GM18861 (cell line): ENCODE data around the gene PXMP4.

ENCODE experiments used
- ATAC-seq: cut with Tn5 transposase; IDR thresholded peaks from one replicate; pipeline ENCODE4 v1.9.1; 2021; ENCODE audit not compliant: unreplicated experiment

PXMP4 gene

GRCh38 chr20:33685328-33686099 lies 34.6 kb downstream of the PXMP4 start:
- ATAC-seq: peak; percentile 34

- no peak for ATAC-seq
These were observed 35.4 kb downstream of the PXMP4 start for GRCh38 chr20:33684533-33685327.

GRCh38 chr20:33681728-33682353 lies 38.3 kb downstream of the PXMP4 start:
- no peak for ATAC-seq

DNA sequence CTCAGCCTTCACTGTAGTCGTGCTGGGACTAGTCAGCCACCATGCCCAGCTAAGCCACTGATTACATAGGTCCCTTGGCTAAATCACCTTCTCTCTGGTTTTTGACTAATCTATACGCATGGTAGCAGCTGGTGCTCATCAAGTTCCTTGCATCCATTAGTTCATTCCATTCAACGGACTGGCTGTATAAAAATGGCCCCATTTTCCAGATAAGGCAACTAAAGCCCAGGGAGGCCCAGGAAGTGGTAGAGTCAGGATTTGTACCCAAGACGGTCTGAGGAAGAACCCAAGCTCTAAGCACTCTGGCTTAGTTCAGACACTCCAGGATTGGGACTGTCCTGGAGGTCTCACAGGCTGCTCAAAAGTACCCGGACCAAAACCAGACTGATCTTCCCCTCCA lies 38.8 kb downstream of the PXMP4 start:
- ATAC-seq: no peak

DNA sequence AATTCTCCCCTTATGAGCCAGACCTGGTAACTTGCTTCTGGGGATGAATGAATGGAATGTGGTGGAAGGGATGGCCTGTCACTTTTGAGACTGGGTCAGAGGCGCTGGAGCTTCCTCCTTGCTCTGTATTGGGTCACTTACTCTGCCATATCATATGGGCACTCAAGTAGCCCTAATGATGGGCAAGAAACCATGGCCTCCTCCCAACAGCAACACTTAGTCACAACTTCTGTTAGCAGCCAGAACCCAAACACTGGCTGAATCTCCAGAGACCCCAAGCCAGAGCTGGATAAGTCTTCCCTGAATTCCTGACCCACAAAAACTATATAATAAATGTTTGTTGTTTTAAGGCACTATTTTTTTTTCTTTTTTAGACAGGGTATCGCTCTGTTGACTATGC lies 39.4 kb downstream of the PXMP4 start:
- no peak for ATAC-seq

DNA sequence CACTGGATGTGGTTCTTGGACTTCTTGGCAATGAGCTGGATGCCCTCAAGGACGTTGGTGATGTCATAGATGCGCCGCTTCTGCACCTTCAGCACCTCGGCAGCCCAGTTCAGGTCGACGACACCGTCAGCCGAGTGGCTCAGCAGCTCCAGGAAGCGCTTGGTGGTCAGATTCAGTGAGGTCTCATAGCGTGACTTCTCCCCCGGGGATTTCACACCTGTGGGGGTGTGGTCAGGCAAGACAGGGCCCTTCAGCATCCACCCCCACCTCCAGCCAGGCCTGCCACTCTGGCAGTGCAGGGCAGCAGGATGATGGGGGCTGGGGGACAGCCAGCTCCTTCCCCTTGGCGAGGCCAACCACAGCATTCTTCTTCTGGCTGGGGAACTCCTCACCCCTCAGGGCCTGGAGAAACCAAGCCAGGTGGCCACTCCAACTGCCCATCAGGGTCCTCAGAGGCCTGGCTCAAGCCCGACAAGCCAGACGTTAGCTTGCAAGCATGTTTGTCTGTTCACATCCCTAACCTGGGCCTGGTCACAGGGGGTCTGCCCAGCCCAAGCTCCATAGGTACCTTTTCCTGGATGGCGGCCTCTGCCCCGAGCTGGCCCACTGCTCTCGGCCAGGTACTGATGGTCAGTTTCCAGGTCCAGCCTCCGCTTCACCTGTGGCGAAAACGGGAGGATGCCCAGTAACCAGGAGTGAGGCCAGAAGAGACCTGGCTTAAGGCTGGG lies 40.2 kb downstream of the PXMP4 start:
- peak; percentile 59 for ATAC-seq

GRCh38 chr20:33677991-33678702 lies 42.0 kb downstream of the PXMP4 start:
- no peak for ATAC-seq

DNA sequence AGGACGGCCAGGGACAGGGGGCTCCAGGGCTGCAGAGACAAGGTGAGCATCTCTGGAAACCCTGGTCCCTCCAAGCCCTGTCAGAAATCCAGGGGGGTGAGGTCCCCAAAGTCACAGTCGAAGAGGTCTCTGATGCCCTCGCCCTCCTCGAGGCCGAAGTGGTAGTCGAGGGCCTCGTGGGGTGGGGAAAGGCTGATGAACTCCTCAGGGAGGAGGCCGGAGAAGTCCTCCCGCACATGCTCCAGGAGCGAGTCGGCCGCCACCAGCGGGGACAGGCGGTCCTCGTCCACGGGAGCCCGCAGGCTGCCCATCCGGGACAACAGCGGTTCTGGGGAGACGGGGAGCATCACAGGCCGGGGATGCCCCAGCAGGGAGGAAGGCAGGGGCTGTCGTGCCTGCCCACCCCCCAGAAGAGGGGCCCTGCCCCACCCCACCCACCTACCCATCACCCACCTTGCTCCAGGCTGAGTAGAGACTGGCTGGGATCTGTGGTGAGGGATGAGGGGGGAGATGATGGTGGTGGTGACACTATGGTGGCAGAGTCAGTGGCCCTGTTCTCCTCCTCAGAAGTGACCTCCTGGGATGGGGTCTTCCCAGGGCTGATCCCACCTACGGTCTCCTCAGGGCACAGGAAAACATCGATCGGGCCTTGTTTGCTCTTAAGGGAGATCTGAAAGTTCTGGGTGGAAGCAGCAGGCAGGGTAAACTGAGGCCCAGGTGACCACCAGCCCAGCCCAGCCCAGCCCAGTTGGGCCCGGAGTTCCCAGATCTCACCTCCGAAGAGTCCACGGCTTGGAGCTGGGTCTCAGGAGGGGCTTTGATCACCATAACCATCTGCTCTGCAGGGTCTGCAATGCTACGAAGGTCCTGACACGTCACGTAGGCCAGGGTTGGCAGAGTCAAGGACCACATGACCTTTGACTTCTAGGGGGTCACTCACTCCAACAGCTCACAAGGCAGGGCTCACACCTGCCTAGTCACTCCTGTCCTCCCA lies 43.2 kb downstream of the PXMP4 start:
- ATAC-seq: no peak

GRCh38 chr20:33676121-33676520 lies 44.0 kb downstream of the PXMP4 start:
- no peak for ATAC-seq

DNA sequence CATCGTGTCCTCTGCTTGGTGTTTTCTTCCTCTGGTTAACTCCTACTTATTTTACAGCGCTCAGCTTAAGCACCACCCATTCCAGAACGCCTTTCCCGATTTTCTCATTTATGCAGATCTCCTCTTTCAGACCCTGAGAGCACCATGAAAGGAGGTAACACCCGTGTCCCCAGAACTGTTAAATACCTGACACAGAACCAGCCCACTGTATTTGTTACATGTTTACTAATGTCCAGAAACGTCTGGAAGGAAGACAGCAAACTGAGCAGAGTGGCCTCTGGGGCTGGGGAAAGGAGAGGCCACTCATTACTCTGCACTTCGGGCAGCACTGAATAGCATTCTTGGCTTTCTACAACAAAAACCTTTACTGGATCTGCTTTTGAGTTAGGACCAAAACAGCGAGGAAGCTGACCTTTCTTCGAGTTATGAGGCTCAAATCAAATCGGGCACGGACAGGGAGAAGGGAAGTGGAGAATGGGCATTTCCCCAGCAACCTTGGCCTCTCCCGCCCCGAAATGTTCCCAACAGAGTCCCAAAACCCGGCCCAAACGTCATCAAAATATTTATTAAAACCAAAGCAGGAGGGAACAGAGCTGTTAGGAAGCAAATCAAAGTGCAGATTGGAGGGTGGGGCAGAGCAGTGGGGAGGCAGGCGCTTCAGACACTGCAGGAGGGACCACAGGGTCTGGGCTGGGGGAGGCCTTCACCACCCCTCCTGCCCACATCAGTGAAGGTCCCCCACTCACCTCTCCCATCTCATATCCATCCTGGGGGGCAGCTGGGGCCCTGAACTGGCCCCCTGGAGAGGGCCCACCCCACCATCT lies 44.8 kb downstream of the PXMP4 start:
- ATAC-seq: no peak

DNA sequence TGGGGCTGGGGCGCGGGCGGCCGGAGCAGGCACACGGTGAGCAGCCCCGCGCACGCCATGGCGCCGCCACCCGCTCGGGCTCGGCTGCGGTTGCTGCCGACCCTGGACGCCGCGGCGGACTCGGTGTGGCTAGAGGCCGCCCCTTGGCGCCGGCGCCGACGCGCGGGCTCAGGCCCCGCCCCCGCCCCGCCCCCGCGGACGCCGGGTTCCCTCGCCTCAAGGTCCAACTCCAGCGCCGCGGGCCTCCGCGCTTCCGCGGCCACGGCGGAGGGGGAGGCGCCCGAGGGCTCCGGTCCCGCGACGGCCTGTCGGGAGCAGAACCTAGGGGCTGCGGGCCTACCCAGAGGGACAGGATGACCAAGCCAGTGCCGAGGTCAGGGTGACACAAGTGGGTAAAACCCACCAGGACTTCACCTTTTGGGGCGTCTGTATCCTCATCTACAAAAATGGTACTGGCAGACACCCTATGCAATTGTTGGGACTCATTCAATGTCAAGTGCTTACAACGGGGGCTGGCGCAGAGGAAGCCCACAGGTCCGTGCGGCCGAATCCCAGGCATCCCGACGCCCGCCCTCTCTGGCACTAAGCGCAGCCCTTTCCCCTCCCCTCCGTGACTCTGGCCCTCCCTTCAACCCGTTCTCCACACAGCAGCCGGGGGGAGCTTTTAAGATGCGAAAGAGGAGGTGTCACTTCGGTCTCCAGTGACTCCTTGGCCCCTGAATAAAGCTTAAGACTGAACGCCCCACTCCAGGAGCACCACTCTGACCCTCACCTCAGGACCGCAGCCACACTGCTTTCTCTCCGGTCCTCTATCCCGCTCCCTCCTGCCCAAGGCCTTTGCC lies 45.6 kb downstream of the PXMP4 start, which contains the start of gene NECAB3:
Gene NECAB3, minus strand, starts transcription at position 135 of the 842 bp plus-strand sequence. Its CDS starts 76 bp downstream, at position 59.
- no peak for ATAC-seq

DNA sequence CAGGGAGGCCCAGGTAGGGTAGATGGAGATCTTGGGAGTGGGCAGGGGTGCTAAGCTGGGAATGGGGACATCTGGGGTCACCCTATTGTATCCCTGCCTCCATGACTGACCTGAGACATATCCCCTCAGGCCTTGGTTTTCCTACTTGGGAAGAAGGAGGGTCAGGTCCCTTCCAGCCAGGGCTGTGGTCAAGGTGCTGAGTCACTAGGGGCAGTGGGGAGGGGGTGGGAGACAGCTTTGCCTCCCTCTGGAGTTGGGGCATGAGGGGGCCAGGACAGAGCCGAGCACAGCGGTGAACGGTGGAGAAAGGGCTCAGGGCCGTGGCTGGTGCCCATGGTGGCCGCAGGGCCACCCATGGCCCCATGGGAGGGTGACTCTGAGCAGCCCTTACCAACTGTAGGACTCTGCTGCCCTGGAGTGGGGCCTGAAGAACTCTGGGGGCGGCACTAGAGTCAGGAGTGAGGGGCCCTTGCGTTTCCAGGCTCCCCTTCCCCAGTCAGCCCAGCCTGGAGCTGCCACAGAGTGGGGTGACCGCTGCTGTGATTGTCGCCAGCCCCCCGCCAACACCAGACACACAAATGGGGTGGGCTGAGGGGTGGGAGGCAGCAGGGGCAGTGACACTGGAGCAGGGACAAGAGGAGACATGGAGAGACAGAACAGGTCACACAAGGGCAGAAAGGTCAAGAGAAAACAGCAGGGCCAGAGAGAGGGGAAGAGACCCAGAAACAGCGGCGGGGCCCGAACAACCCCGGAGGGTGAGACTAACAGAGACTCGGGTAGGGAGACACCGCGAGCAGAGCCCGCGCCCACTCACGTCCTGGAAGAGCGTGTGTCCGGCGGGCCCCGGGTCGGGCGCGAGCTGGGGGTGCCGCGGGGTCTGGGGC lies 46.5 kb downstream of the PXMP4 start:
- ATAC-seq: no peak

DNA sequence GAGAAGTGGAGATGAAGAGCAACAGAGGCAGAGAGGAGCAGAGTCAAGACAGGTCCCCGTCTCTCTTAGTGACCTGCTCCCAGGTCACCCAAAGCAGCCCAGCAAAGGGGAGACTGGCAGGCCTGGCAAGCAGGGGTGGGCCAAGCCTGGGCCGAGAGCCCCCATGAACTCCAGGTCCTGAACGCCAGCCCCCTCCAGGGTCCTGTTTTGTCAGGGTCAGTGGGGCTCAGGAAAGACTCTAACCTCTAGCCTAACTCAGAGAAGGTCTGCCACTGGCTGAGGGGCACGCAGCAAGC lies 47.0 kb downstream of the PXMP4 start:
- no peak for ATAC-seq

- ATAC-seq: no peak
These were observed 47.5 kb downstream of the PXMP4 start for GRCh38 chr20:33672426-33673113.

DNA sequence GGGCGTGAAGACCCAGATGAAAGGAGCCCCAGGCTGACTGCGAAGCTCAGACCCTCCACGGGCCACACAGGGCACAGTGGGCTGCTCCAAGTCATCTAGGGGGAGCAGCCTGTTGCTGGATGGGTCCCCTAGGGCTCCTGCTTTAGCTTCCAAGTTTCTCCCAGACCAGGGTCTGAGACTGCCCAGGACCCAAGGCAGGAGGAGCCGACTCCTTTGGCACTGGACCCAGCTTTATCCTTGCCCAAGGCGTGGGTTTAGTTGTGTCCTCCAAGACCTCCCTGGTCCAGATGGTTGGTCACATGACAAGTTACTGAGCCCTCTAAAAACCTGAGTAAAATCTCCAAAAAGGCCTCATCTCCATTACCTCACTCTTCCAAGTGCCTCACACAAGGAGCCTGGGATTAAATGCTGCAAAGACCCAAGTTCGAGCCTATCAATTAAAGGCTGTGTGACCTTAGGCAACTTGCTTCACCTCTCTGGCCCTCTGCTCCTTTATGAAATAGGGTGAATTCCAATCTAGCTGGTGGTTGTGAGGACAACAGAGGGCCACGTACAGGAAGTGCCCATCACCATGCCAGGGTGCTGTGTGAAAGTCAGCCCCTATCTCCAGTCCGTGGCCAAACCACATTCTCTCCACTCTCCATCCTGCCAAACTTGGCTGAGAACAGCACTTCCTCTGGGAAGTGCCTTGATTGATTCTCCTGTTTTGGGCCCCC lies 48.4 kb downstream of the PXMP4 start:
- ATAC-seq: no peak
